K562 (cell line): ENCODE measurements around the gene PTRH2. TPM values are rescaled to one million over a fixed set of nuclear protein-coding genes. Genes with fewer than 3 reads are reported as not detected.

ENCODE experiments used
- BMI1 ChIP-seq: fragments of 150-350 bp; IDR thresholded peaks from 2 replicates; pipeline ENCODE4 v1.6.1; 2014; ENCODE audit warnings: low read length
- E2F4 ChIP-seq: sonication (generic); formaldehyde crosslinking; IDR thresholded peaks from 2 replicates; pipeline ENCODE4 v1.8.0; 2022; ENCODE audit warnings: mild to moderate bottlenecking, low read depth, missing genetic modification reagents
- EP300 ChIP-seq: IDR thresholded peaks from 2 replicates; pipeline ENCODE4 v1.6.1; 2012; ENCODE audit warnings: low read length, improper control_type of control experiment
- HMBOX1 ChIP-seq: sonication (generic); IDR thresholded peaks from 2 replicates; pipeline ENCODE4 v1.6.1; 2016
- HMGN3 ChIP-seq: IDR thresholded peaks from 2 replicates; pipeline ENCODE4 v1.6.1; 2011; ENCODE audit warnings: borderline replicate concordance, low read depth, mild to moderate bottlenecking, mixed read lengths, low read length; ENCODE audit not compliant: insufficient read length; ENCODE audit errors: extremely low read depth
- ILF3 ChIP-seq: fragments of 450-650 bp; IDR thresholded peaks from 2 replicates; pipeline ENCODE4 v1.6.1; 2018; ENCODE audit warnings: antibody characterized with exemption, mild to moderate bottlenecking, moderate library complexity, borderline replicate concordance
- SIN3B ChIP-seq: fragments of 450-650 bp; IDR thresholded peaks from 2 replicates; pipeline ENCODE4 v1.6.1; 2017; ENCODE audit warnings: low read depth, mild to moderate bottlenecking, moderate library complexity
- SMAD2 ChIP-seq: fragments of 150-350 bp; IDR thresholded peaks from 2 replicates; pipeline ENCODE4 v1.6.1; 2014; ENCODE audit warnings: low read depth, mild to moderate bottlenecking, low read length
- TAF15 ChIP-seq: fragments of 200-400 bp; formaldehyde crosslinking; IDR thresholded peaks from 2 replicates; pipeline ENCODE4 v1.6.1; 2017; ENCODE audit warnings: mild to moderate bottlenecking, low read depth, low read length, moderate library complexity
- ZBTB7A ChIP-seq: IDR thresholded peaks from 2 replicates; pipeline ENCODE4 v1.6.1; 2011; ENCODE audit warnings: low read depth, mild to moderate bottlenecking, low read length, moderate library complexity, borderline replicate concordance; ENCODE audit not compliant: control insufficient read depth
- ZBTB9 ChIP-seq: fragments of 450-650 bp; formaldehyde crosslinking; IDR thresholded peaks from 2 replicates; pipeline ENCODE4 v1.4.0; 2020; ENCODE audit warnings: mild to moderate bottlenecking, moderate library complexity
- ZNF133 ChIP-seq: fragments of 250-450 bp; sonication (Bioruptor Pico); IDR thresholded peaks from 2 replicates; pipeline ENCODE4 v1.4.0; 2020; ENCODE audit warnings: mild to moderate bottlenecking
- ZNF263 ChIP-seq: sonication (generic); formaldehyde crosslinking; IDR thresholded peaks from 2 replicates; pipeline ENCODE4 v1.8.0; 2022; ENCODE audit warnings: mild to moderate bottlenecking, missing genetic modification reagents, borderline replicate concordance
- ZNF431 ChIP-seq: sonication (generic); formaldehyde crosslinking; IDR thresholded peaks from 2 replicates; pipeline ENCODE4 v1.8.0; 2022; ENCODE audit warnings: mild to moderate bottlenecking, missing genetic modification reagents
- ZNF444 ChIP-seq: fragments of 250-450 bp; sonication (Bioruptor Pico); IDR thresholded peaks from 2 replicates; pipeline ENCODE4 v1.4.0; 2020; ENCODE audit warnings: mild to moderate bottlenecking, moderate library complexity
- ZNF778 ChIP-seq: fragments of 450-650 bp; formaldehyde crosslinking; IDR thresholded peaks from 2 replicates; pipeline ENCODE4 v1.4.0; 2020; ENCODE audit warnings: mild to moderate bottlenecking, moderate library complexity
- polyA plus RNA-seq, 8 experiments: library from polyadenylated mRNA; depleted of rRNA in 4 of 8; stranded (reverse) in 5 of 8; unstranded in 3 of 8; fragments of >200 nt; fragmentation: Nextera tagmentation in 2 of 8; fragmentation: Illumina TruSeq in 1 of 8; extraction: Ambion mirVana in 2 of 8; extraction: Trizol in 1 of 8; gene quantifications; 2 replicates each; pipeline versions ENCODE4 v1.2.1 to v1.2.3, GENCODE V29; 2011 to 2014; ENCODE audit warnings: inconsistent platforms in 1 of 8, missing spikeins in 1 of 8
- total RNA-seq, 7 experiments: library from RNA; depleted of rRNA in 6 of 7; stranded (reverse); fragments of >200 nt in 6 of 7; fragmentation: Illumina TruSeq in 2 of 7; extraction: Trizol in 2 of 7; gene quantifications; 2 replicates each; pipeline versions ENCODE4 v1.2.1 to v1.2.3, GENCODE V29; 2011 to 2021; ENCODE audit warnings: low replicate concordance in 1 of 7
- TF ChIP-seq, protein P1 (sequence below), 2 experiments: fragments of 150-350 bp in 1 of 2; IDR thresholded peaks; 2 replicates each; pipeline ENCODE4 v1.6.1; 2012 to 2016; ENCODE audit warnings: low read depth in 2 of 2, low read length in 2 of 2, mild to moderate bottlenecking in 1 of 2, moderate library complexity in 1 of 2
- TF ChIP-seq, protein P2 (sequence below): fragments of 450-650 bp; IDR thresholded peaks from 2 replicates; pipeline ENCODE4 v1.6.1; 2017; ENCODE audit warnings: antibody characterized with exemption, mild to moderate bottlenecking

The PTRH2 gene
- total and polyA plus RNA-seq, 9 of the 15 experiments (the other 6 are each of a cell fraction or from before 2014, with no cell fraction given): 53.1 to 210 (median 126) TPM

GRCh38 chr17:59684967-59685366, 22.3 kb downstream of the PTRH2 start (continued):
- TF ChIP-seq, protein P1, sequence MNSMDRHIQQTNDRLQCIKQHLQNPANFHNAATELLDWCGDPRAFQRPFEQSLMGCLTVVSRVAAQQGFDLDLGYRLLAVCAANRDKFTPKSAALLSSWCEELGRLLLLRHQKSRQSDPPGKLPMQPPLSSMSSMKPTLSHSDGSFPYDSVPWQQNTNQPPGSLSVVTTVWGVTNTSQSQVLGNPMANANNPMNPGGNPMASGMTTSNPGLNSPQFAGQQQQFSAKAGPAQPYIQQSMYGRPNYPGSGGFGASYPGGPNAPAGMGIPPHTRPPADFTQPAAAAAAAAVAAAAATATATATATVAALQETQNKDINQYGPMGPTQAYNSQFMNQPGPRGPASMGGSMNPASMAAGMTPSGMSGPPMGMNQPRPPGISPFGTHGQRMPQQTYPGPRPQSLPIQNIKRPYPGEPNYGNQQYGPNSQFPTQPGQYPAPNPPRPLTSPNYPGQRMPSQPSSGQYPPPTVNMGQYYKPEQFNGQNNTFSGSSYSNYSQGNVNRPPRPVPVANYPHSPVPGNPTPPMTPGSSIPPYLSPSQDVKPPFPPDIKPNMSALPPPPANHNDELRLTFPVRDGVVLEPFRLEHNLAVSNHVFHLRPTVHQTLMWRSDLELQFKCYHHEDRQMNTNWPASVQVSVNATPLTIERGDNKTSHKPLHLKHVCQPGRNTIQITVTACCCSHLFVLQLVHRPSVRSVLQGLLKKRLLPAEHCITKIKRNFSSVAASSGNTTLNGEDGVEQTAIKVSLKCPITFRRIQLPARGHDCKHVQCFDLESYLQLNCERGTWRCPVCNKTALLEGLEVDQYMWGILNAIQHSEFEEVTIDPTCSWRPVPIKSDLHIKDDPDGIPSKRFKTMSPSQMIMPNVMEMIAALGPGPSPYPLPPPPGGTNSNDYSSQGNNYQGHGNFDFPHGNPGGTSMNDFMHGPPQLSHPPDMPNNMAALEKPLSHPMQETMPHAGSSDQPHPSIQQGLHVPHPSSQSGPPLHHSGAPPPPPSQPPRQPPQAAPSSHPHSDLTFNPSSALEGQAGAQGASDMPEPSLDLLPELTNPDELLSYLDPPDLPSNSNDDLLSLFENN (IDR thresholded peaks at IDR 0.05; ENCODE audit: low read depth in 2 of 2, low read length in 2 of 2): peak in 1 of 2 experiments; percentile 94; a peak in 2 of 4 replicates
- TF ChIP-seq ZBTB9 (CRISPR knock-in tag) (no peak), ZNF778 (CRISPR knock-in tag) (no peak), E2F4 (CRISPR knock-in tag) (no peak), ZNF263 (no peak), ZNF133 (no peak), BMI1 (no peak), ZNF431 (CRISPR knock-in tag) (no peak), TAF15 (no peak), SIN3B (no peak), ZNF444 (CRISPR knock-in tag) (no peak), HMGN3 (peak; percentile 62), HMBOX1 (peak; percentile 77), ZBTB7A (no peak), EP300 (peak; percentile 96), SMAD2 (no peak), ILF3 (no peak)
- TF ChIP-seq, protein P2, sequence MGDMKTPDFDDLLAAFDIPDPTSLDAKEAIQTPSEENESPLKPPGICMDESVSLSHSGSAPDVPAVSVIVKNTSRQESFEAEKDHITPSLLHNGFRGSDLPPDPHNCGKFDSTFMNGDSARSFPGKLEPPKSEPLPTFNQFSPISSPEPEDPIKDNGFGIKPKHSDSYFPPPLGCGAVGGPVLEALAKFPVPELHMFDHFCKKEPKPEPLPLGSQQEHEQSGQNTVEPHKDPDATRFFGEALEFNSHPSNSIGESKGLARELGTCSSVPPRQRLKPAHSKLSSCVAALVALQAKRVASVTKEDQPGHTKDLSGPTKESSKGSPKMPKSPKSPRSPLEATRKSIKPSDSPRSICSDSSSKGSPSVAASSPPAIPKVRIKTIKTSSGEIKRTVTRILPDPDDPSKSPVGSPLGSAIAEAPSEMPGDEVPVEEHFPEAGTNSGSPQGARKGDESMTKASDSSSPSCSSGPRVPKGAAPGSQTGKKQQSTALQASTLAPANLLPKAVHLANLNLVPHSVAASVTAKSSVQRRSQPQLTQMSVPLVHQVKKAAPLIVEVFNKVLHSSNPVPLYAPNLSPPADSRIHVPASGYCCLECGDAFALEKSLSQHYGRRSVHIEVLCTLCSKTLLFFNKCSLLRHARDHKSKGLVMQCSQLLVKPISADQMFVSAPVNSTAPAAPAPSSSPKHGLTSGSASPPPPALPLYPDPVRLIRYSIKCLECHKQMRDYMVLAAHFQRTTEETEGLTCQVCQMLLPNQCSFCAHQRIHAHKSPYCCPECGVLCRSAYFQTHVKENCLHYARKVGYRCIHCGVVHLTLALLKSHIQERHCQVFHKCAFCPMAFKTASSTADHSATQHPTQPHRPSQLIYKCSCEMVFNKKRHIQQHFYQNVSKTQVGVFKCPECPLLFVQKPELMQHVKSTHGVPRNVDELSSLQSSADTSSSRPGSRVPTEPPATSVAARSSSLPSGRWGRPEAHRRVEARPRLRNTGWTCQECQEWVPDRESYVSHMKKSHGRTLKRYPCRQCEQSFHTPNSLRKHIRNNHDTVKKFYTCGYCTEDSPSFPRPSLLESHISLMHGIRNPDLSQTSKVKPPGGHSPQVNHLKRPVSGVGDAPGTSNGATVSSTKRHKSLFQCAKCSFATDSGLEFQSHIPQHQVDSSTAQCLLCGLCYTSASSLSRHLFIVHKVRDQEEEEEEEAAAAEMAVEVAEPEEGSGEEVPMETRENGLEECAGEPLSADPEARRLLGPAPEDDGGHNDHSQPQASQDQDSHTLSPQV: 0 out of 2 replicates have a peak, but pooled peaks have one; percentile 16
